ENCODE measurements around the gene MPO.

Gene MPO

DNA sequence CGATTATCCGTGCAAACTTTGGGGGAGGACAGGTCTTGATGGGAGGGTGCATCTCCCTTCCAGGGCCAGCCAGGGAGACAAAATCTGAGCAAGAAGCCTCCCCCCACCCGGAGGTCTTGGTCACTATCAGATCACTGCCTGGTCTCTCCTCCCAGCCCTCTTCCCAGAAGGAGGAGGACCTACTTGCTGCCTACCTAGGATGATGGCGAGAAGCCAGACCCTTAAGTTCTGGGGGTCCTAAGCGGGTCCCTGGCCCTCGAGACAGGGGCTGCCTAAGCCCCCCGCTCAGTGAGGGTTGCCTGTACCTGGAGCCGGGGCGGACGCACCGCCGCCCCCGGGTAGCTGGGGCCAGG lies 43.3 kb upstream of the MPO start:
- no peaks in the 10 kb centered on the region for H3K9me3 ChIP-seq (ENCODE audit: control insufficient read depth, low read length)
- H3K27me3 ChIP-seq (ENCODE audit: control insufficient read depth, insufficient read depth, low read length), result peaks cover 3% of the 10 kb centered on the region
- H3K9ac ChIP-seq (ENCODE audit: low read length), result peak overlapping the region; percentile 73
- H3K4me1 ChIP-seq (ENCODE audit: control insufficient read depth, insufficient read depth, low read length), result peaks cover 16% of the 10 kb centered on the region
- H3K4me3 ChIP-seq (ENCODE audit: low read length), result peak overlapping the region; percentile 11
- H3K36me3 ChIP-seq (ENCODE audit: control insufficient read depth, insufficient read depth, low read length), result no peaks in the 10 kb centered on the region

DNA sequence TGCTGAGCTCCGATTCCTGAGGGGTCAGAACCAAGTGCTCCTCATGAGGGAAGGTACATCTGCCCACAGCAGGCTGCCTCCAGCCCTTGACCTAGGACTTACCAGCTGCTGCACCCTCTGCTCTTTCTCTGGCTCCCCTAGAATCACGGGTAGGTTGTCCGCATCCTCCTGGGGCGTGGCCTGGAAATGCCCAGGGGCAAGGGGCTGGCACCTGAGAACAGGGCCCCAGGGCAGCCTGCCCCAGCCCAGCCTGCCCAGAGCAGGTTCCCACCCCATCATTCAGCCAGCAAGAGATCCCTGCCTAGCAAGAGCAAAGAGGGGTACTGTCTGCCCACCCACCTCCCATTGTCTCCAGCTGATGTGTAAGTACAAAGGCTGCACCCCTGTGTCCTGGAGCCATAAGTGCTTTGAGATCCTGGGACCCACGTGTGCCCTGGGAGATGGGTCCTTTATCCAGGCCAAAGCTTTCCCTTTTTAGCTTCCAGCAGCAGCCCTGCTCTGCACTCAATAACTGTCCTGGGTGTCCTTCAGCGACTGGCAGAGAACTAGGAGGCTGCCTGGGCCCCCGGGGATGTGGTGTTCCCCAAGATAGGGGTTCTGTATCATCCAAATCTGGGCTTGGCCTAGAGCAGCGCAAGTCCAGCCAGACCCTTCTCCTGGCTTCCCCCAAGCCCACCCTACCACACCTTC lies 42.8 kb upstream of the MPO start:
- Histone ChIP-seq H3K4me3 (ENCODE audit: low read length) (peak overlapping the region; percentile 11), H3K9me3 (ENCODE audit: control insufficient read depth, low read length) (no peaks in the 10 kb centered on the region), H3K9ac (ENCODE audit: low read length) (peak overlapping the region; percentile 73), H3K4me1 (ENCODE audit: control insufficient read depth, insufficient read depth, low read length) (peaks cover 16% of the 10 kb centered on the region), H3K36me3 (ENCODE audit: control insufficient read depth, insufficient read depth, low read length) (no peaks in the 10 kb centered on the region), H3K27me3 (ENCODE audit: control insufficient read depth, insufficient read depth, low read length) (peaks cover 3% of the 10 kb centered on the region)

DNA sequence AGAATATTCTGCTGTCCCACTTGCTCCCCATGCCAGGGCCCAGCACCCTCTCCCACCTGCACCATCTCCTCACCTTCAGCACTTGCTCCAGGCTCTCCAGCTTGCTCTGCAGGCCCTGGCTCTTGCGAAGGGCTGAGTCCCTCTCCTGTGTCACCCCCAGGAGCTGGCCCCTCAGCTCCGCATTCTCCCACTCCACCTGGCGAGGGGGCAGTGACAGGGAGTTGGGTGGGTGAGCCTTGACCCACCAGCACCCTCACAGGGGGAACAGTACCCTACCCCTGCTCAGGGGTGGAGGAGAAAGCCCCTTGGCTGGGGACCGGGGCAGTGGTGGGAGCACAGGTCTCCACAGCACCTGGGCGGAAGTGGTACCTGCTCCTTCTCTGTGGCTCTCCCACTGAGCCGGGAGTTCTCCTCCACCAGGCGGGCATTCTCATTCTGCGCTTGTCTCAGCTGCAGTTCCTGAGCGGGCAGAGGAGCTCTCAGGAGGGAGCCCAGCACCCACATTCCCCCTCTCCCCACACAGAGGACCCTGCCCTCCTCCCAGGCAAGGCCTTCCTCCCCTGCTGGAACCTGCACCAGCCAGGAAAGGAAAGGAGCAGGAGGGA lies 41.9 kb upstream of the MPO start:
- Histone ChIP-seq H3K4me1 (ENCODE audit: control insufficient read depth, insufficient read depth, low read length) (peaks cover 16% of the 10 kb centered on the region), H3K9ac (ENCODE audit: low read length) (no peak overlapping the region), H3K9me3 (ENCODE audit: control insufficient read depth, low read length) (no peaks in the 10 kb centered on the region), H3K36me3 (ENCODE audit: control insufficient read depth, insufficient read depth, low read length) (no peaks in the 10 kb centered on the region), H3K27me3 (ENCODE audit: control insufficient read depth, insufficient read depth, low read length) (peaks cover 2% of the 10 kb centered on the region), H3K4me3 (ENCODE audit: low read length) (no peak overlapping the region)

DNA sequence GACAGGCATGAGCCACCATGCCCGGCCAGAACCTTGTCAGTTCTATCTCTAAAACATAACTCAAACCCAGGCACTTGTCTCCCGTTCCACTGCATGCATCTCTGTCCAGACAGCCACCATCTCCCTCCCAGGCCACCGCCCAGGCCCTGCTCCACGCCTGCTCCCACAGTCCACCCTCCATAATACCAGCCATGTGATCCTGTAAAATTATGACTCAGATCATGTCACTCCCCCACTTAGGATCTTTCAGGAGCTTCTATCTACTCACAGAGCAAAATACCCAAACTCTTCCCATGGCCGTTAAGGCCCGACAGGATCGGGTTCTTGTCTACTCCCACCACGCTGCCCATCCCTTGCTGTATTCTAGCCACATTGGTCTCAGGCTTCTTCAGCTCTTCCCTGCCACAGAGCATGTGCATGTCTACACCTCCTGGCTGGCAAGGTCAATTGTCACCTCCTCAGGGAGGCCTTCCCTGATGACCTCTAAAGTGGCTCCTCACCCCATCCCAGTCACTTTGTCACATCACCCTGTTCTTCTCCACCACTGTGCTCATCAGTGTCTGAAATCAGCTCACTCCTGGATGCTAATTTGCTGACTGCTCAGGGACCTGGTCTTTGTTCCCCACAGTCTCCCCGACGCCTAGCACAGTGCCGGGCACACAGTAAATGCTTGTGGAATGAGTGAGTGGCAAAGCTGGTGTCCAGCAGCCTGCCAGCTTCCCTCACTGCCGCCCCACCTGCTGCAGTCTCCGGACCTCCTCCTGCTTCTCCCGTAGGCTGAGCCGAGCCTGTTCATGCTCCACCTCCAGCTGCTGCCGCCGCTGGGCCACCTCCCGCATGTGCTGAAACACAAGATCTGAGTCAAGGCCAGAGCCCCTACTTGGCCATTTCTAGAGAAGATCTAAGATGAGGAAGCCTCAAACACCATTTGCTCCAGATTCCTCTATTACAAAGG lies 41.1 kb upstream of the MPO start:
- Histone ChIP-seq H3K4me3 (ENCODE audit: low read length) (no peak overlapping the region), H3K9ac (ENCODE audit: low read length) (no peak overlapping the region), H3K36me3 (ENCODE audit: control insufficient read depth, insufficient read depth, low read length) (no peaks in the 10 kb centered on the region), H3K27me3 (ENCODE audit: control insufficient read depth, insufficient read depth, low read length) (no peaks in the 10 kb centered on the region), H3K4me1 (ENCODE audit: control insufficient read depth, insufficient read depth, low read length) (peaks cover 16% of the 10 kb centered on the region), H3K9me3 (ENCODE audit: control insufficient read depth, low read length) (no peaks in the 10 kb centered on the region)

DNA sequence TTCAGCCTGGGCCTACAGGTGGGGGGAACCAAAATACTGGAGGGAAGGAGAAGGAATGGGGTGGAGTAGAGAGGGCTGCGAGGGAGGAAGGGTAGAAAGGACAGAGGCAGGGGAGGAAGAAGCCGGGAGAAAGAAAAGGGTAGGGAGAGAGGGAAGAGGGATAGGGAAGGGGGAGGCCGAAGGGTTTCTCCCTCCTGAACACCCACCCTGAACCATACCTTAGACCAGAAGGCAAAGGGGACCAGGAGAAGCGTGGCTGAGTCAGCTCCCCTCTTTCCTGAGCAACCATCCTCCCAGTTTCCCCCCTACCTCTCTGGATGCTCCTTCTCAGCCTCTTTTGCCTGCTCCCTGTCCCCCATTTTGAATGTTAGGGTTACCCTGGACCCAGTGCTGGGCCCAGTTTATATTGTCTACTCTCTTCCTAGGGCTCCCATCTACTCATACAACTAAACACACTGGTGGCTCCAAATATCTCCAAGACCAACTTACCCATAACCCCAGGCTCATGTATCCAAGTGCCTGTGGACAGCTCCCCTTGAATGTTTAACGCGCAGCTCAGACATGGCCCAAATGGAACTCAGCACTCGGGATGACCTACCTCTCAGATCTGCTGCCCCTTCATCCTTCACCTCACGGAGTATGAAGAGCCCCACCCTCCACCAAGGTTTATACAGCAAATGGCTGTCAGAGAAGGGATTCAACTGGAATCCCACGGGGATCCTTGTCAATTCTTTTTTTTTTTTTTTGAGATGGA lies 40.0 kb upstream of the MPO start:
- Histone ChIP-seq H3K9ac (ENCODE audit: low read length) (no peak overlapping the region), H3K27me3 (ENCODE audit: control insufficient read depth, insufficient read depth, low read length) (no peaks in the 10 kb centered on the region), H3K9me3 (ENCODE audit: control insufficient read depth, low read length) (no peaks in the 10 kb centered on the region), H3K36me3 (ENCODE audit: control insufficient read depth, insufficient read depth, low read length) (no peaks in the 10 kb centered on the region), H3K4me3 (ENCODE audit: low read length) (no peak overlapping the region), H3K4me1 (ENCODE audit: control insufficient read depth, insufficient read depth, low read length) (peaks cover 16% of the 10 kb centered on the region)

DNA sequence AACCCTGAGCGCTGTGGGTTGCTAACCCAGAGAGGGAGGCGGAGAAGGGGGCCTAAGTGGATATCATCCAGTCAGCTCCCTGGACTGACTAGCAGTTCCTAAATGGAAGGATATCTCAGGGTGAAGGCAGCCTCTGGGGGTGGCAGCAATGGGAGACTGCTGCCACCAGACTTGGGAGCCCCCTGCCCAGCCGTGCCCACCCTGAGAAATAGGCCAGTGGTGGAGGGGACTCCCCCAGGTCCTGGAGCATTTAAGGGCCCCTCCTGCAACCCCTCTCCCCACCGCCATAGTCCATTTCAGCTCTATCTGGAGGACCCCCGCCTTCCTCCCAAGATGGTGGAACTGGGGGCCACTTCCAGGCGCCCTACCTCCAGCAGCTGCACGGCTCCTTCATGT lies 39.4 kb upstream of the MPO start:
- H3K4me3 ChIP-seq (ENCODE audit: low read length), result no peak overlapping the region
- H3K36me3 ChIP-seq (ENCODE audit: control insufficient read depth, insufficient read depth, low read length), result no peaks in the 10 kb centered on the region
- H3K9me3 ChIP-seq (ENCODE audit: control insufficient read depth, low read length), result no peaks in the 10 kb centered on the region
- H3K9ac ChIP-seq (ENCODE audit: low read length), result no peak overlapping the region
- H3K4me1 ChIP-seq (ENCODE audit: control insufficient read depth, insufficient read depth, low read length), result peaks cover 14% of the 10 kb centered on the region
- H3K27me3 ChIP-seq (ENCODE audit: control insufficient read depth, insufficient read depth, low read length), result no peaks in the 10 kb centered on the region

DNA sequence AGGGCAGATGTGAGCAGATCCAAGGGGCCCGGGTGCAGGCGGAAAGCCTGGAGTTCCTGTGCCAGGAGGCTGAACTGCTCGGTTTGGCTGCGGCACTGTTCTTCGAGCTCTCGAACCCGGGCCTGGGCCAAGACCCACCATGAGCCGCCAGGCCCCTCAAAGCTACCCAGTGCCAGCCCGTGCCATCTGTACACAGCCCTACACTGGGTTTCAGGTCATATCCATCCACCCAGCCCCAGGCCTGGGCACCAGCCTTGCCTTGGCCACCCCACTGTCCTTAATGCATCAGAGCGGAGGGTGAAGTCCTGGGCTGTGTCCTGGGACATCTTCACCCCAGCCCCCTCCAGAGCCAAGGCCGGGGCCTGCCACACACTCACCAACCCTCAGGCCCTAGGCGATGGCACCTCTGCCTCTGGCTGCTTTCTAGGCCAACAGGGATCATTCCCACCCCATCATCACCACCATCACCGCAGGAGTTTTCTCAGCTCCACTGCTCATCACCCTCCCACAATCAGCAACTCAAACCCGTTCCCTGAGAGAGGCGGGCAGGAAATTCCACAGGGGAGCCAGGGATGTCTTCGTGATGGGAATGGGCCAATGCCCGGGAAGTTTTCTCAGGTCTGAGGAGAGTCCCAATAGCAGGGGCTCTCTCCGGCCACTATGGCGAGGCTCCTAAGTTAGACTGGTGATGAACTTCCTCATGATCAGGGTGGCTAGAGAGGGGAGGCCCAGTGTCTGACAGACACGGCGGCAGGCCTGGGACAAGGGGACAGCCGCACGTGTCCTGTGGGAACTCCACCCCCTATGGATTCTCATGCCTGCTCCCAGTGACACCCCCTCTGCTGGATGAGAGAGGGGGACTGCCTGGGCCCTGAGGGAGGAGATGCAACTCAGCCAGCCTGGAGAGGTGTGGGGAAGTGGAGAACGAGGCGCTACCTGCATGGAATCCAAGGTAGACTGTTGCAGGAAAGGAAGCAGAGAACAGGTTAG lies 38.7 kb upstream of the MPO start:
- no peak overlapping the region for H3K4me3 ChIP-seq (ENCODE audit: low read length)
- H3K27me3 ChIP-seq (ENCODE audit: control insufficient read depth, insufficient read depth, low read length), result no peaks in the 10 kb centered on the region
- no peaks in the 10 kb centered on the region for H3K9me3 ChIP-seq (ENCODE audit: control insufficient read depth, low read length)

DNA sequence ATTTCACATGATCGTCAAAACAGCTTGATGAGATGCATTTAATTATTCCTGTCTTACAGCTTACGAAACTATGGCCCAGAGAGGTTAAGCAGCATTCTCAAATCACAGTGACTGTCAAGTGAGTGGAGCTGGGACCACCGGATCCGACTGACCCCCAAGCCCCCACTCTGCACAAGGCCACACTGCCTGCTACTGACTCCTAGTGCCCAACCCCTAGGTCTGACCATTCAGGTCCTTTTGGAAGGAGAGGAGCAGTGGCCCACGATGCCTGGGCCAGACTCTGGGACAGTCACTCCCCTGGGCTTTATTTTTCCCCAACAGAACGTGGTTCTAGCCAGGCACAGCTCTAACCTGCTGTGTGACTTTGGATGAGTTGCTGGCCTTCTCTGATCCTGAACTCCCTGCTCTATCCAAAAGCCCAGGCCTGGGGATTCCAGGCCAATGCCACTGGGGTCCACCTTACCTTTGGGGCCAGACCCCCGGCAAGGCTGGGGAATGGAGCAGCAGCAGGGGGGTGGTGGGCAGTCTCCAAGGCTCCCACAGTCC lies 38.0 kb upstream of the MPO start:
- H3K9ac ChIP-seq (ENCODE audit: low read length), result no peak overlapping the region
- peaks cover 4% of the 10 kb centered on the region for H3K4me1 ChIP-seq (ENCODE audit: control insufficient read depth, insufficient read depth, low read length)
- no peaks in the 10 kb centered on the region for H3K9me3 ChIP-seq (ENCODE audit: control insufficient read depth, low read length)
- H3K27me3 ChIP-seq (ENCODE audit: control insufficient read depth, insufficient read depth, low read length), result no peaks in the 10 kb centered on the region
- H3K4me3 ChIP-seq (ENCODE audit: low read length), result no peak overlapping the region
- H3K36me3 ChIP-seq (ENCODE audit: control insufficient read depth, insufficient read depth, low read length), result no peaks in the 10 kb centered on the region

More for the DNA sequence above, 38.7 kb upstream of the MPO start:
- no peaks in the 10 kb centered on the region for H3K36me3 ChIP-seq (ENCODE audit: control insufficient read depth, insufficient read depth, low read length)
- H3K9ac ChIP-seq (ENCODE audit: low read length), result no peak overlapping the region
- peaks cover 11% of the 10 kb centered on the region for H3K4me1 ChIP-seq (ENCODE audit: control insufficient read depth, insufficient read depth, low read length)

DNA sequence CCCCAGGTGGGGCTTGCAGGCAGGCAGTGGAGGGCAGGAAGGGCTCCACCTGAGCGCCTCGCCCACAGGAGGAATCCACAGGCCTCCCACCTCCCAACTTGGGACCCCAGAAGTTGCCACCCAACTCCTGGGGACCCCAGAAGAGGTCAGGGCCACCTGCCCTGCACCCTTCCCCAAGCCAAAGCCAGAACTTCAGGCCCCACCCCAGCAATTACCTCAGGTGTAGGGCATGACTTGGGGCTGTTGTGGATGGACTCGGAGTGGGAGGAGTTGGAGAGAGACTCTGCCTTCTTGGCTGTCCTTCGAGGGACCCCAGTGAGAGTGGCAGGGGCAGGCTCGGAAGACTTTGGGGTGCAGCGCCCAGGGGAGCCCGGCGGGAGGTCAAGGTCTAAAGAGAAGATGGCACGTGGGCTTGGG lies 37.3 kb upstream of the MPO start:
- Histone ChIP-seq H3K9ac (ENCODE audit: low read length) (no peak overlapping the region), H3K9me3 (ENCODE audit: control insufficient read depth, low read length) (no peaks in the 10 kb centered on the region), H3K27me3 (ENCODE audit: control insufficient read depth, insufficient read depth, low read length) (no peaks in the 10 kb centered on the region), H3K4me3 (ENCODE audit: low read length) (no peak overlapping the region), H3K4me1 (ENCODE audit: control insufficient read depth, insufficient read depth, low read length) (no peaks in the 10 kb centered on the region), H3K36me3 (ENCODE audit: control insufficient read depth, insufficient read depth, low read length) (no peaks in the 10 kb centered on the region)

DNA sequence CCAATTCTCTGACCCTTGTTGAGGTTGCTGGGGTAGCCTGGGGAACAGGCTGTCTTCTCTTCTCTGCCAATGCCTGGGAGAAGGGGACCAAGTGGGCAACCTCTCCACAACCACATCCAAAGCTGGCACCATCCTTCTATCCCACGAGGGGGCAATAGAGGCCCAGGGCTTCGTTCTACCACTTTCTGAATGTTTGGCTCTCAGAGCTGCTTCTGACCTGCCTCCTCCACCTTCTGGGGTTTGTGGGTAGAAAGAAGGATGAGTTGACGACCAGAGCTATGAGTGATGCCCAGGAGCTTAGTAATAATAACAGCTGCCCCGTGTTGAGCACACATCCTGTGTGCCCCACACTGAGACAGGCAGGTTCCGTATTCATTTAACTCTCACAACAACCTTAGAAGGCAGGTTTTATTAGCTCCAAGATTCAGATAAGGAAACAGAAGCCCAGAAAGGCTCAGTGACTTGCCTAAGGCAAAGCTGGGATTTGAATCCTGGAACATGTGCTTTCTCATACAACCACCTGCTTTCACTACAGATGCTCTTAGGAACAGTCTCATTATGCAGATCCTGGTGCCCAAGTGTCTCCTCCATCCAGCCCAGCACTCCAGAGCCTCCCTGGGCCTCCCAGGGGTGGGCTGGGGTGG lies 36.8 kb upstream of the MPO start:
- Histone ChIP-seq H3K4me1 (ENCODE audit: control insufficient read depth, insufficient read depth, low read length) (no peaks in the 10 kb centered on the region), H3K4me3 (ENCODE audit: low read length) (no peak overlapping the region), H3K9ac (ENCODE audit: low read length) (no peak overlapping the region), H3K9me3 (ENCODE audit: control insufficient read depth, low read length) (no peaks in the 10 kb centered on the region), H3K36me3 (ENCODE audit: control insufficient read depth, insufficient read depth, low read length) (no peaks in the 10 kb centered on the region), H3K27me3 (ENCODE audit: control insufficient read depth, insufficient read depth, low read length) (no peaks in the 10 kb centered on the region)

Measured in mucosa of stomach (tissue), 1 donor.